Endothelial cell of umbilical vein (primary cell): ENCODE measurements around the gene PSMA7. TPM values are rescaled to one million over a fixed set of nuclear protein-coding genes. Genes with fewer than 3 reads are reported as not detected.

ENCODE experiments used
- BruUV-seq: library from RNA; stranded (reverse); fragments of 400-500 nt; replicated peaks from 2 replicates; lab custom pipeline; 2021; lab: Mats Ljungman, UMichigan
- CTCF ChIA-PET: fragments of 300-600, 350-600 bp; sonication (Branson Sonifier 250); formaldehyde crosslinking; loops from one replicate; lab custom pipeline; 2021; ENCODE audit warnings: antibody characterized with exemption, inconsistent platforms; lab: Charles Lee
- POLR2A ChIA-PET: fragments of 300-600, 350-600 bp; sonication (Branson Sonifier 250); formaldehyde crosslinking; loops from one replicate; lab custom pipeline; 2021; ENCODE audit warnings: antibody characterized with exemption, inconsistent platforms; lab: Charles Lee
- DNase-seq: peaks from one replicate; pipeline ENCODE4 v3.0.0-alpha.2; 2011; ENCODE audit warnings: low read depth, low spot score
- FAIRE-seq: peaks from 2 replicates; lab custom pipeline; 2011; peaks lifted over from hg19 to GRCh38; lab: Jason Lieb, UNC
- H2AFZ ChIP-seq: 2 replicates; pipeline ENCODE4 v1.6.0; 2012; ENCODE audit warnings: low read depth, low read length, control low read depth, inconsistent platforms
- H3K27ac ChIP-seq: 2 replicates; pipeline ENCODE4 v1.5.1; 2011; ENCODE audit warnings: low read depth, mild to moderate bottlenecking, control low read depth, low read length, moderate library complexity; ENCODE audit not compliant: insufficient read depth
- H3K27me3 ChIP-seq, 2 experiments: 2 replicates each; pipeline versions ENCODE4 v1.6.0 to v1.6.1; 2011; ENCODE audit warnings: low read length in 2 of 2, mixed read lengths in 1 of 2; ENCODE audit not compliant: control insufficient read depth in 2 of 2, insufficient read depth in 2 of 2
- H3K36me3 ChIP-seq, 2 experiments: 2 replicates in 1 of 2; 3 replicates in 1 of 2; pipeline ENCODE4 v1.5.1; 2011; ENCODE audit warnings: low read length in 2 of 2, mild to moderate bottlenecking in 1 of 2, moderate library complexity in 1 of 2; ENCODE audit not compliant: control insufficient read depth in 2 of 2, insufficient read depth in 2 of 2; ENCODE audit errors: extremely low read depth in 1 of 2
- H3K4me1 ChIP-seq: 3 replicates; pipeline ENCODE4 v1.5.1; 2011; ENCODE audit warnings: mild to moderate bottlenecking, low read length; ENCODE audit not compliant: control insufficient read depth, insufficient read depth; ENCODE audit errors: extremely low read depth
- H3K4me2 ChIP-seq: 2 replicates; pipeline ENCODE4 v1.6.1; 2011; ENCODE audit warnings: low read length, control low read depth, mixed read lengths; ENCODE audit not compliant: insufficient read depth
- H3K4me3 ChIP-seq, 3 experiments: fragments of 200-600 bp in 1 of 3; sonication (generic), shearing (Covaris generic) in 1 of 3; replicated peaks in 1 of 3; 2 replicates each; pipeline ENCODE4 v1.5.1; 2011 to 2016; ENCODE audit warnings: control low read depth in 3 of 3, low read length in 3 of 3, mild to moderate bottlenecking in 2 of 3, inconsistent platforms in 1 of 3, low read depth in 1 of 3, moderate library complexity in 1 of 3; ENCODE audit not compliant: insufficient read depth in 1 of 3
- H3K79me2 ChIP-seq: 2 replicates; pipeline ENCODE4 v1.6.0; 2012; ENCODE audit warnings: low read length, inconsistent platforms; ENCODE audit not compliant: control insufficient read depth, insufficient read depth
- H3K9ac ChIP-seq: replicated peaks from 2 replicates; pipeline ENCODE3; 2011; ENCODE audit warnings: low read length, control low read depth; ENCODE audit not compliant: insufficient read depth; ENCODE audit errors: extremely low read depth
- H3K9me1 ChIP-seq: replicated peaks from 3 replicates; pipeline ENCODE4 v1.6.0; 2011; ENCODE audit warnings: mild to moderate bottlenecking, low read length; ENCODE audit not compliant: control insufficient read depth, insufficient read depth; ENCODE audit errors: extremely low read depth
- H3K9me3 ChIP-seq: replicated peaks from 2 replicates; pipeline ENCODE4 v1.5.1; 2012; ENCODE audit warnings: low read length, inconsistent platforms; ENCODE audit not compliant: control insufficient read depth, insufficient read depth
- H4K20me1 ChIP-seq: replicated peaks from 2 replicates; pipeline ENCODE3; 2011; ENCODE audit warnings: mild to moderate bottlenecking, low read length; ENCODE audit not compliant: control insufficient read depth, insufficient read depth; ENCODE audit errors: extremely low read depth
- EZH2 ChIP-seq: IDR thresholded peaks from 2 replicates; pipeline ENCODE4 v1.6.1; 2012; ENCODE audit warnings: borderline replicate concordance, low read depth, mild to moderate bottlenecking, moderate library complexity, low read length, inconsistent platforms; ENCODE audit not compliant: severe bottlenecking
- FOS ChIP-seq: IDR thresholded peaks from 2 replicates; pipeline ENCODE4 v1.6.1; 2011; ENCODE audit warnings: mild to moderate bottlenecking, low read length, moderate library complexity, borderline replicate concordance; ENCODE audit not compliant: insufficient read depth
- GATA2 ChIP-seq: IDR thresholded peaks from 2 replicates; pipeline ENCODE4 v1.7.0; 2011; ENCODE audit warnings: low read depth, mild to moderate bottlenecking, moderate library complexity, mixed read lengths, low read length; ENCODE audit not compliant: insufficient read length, insufficient read depth
- JUN ChIP-seq: IDR thresholded peaks from 2 replicates; pipeline ENCODE4 v1.6.1; 2011; ENCODE audit warnings: borderline replicate concordance, low read depth; ENCODE audit not compliant: insufficient read length, insufficient read depth
- MYC ChIP-seq: IDR thresholded peaks from one replicate; pipeline ENCODE4 v1.6.1; 2011; ENCODE audit warnings: mild to moderate bottlenecking, low read depth, low read length
- POLR2A ChIP-seq: IDR thresholded peaks from 2 replicates; pipeline ENCODE4 v1.6.1; 2012; ENCODE audit warnings: low read depth, mild to moderate bottlenecking, control low read depth, low read length
- POLR2AphosphoS5 ChIP-seq: IDR thresholded peaks from 2 replicates; pipeline ENCODE4 v1.6.1; 2012; ENCODE audit warnings: low read depth, mild to moderate bottlenecking, control low read depth, low read length, moderate library complexity; ENCODE audit not compliant: insufficient read depth
- dilution Hi-C: fragments of 300-500 bp; cut with MboI; formaldehyde crosslinking; loops from one replicate; pipeline ENCODE4 v1.15.0; 2019; ENCODE audit warnings: low sequenced_read_pairs; ENCODE audit not compliant: extremely low pct_ligation_motif_present
- intact Hi-C: fragments of 100-400 bp; cut with micrococcal nuclease; formaldehyde crosslinking; loops from one replicate; pipeline ENCODE4 v1.10.0; 2022
- polyA plus RNA-seq, 4 experiments: library from polyadenylated mRNA; depleted of rRNA in 3 of 4; stranded (reverse) in 3 of 4; unstranded in 1 of 4; fragments of >200 nt; gene quantifications; 2 replicates each; pipeline versions ENCODE4 v1.2.1 to v1.2.3, GENCODE V29; 2011 to 2012; ENCODE audit warnings: missing spikeins in 1 of 4
- total RNA-seq: library from RNA; stranded (reverse); gene quantifications from 2 replicates; pipeline ENCODE4 v1.2.3, GENCODE V29; 2021
- TF ChIP-seq, protein P1 (sequence below), 2 donors: IDR thresholded peaks; 1 replicate in 1 of 2; 2 replicates in 1 of 2; pipeline ENCODE4 v1.5.1; 2011; ENCODE audit warnings: low read length in 2 of 2, mild to moderate bottlenecking in 2 of 2, moderate library complexity in 2 of 2, control low read depth in 1 of 2, inconsistent platforms in 1 of 2, low read depth in 1 of 2; ENCODE audit not compliant: insufficient read depth in 1 of 2; ENCODE audit errors: extremely low read depth in 1 of 2
- TF ChIP-seq, protein P2 (sequence below): IDR thresholded peaks from 2 replicates; pipeline ENCODE4 v1.6.1; 2011; ENCODE audit not compliant: insufficient read depth, insufficient read length

The PSMA7 gene
- total and polyA plus RNA-seq, 2 donors (not counting 3 experiments of a cell fraction or from before 2014, with no cell fraction given) = 393 to 826 TPM

DNA sequence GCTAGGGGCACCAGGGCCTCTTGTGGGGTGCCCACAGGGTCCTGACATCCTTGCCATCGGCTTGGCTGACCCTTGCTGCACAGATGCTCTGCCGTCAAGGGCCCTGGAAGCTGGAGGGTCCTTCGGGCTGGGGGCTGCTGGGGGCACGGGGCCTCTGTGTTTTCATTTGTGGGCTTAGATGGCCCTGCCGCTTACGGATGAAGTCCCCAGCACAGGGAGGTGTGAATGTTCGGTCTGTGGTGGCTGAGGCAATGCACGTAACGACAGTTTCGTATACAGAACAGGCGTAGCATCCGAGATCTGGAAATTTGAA, 14.8 kb upstream of the PSMA7 start:
- Histone ChIP-seq H3K27me3 (no peaks in the 10 kb centered on the region), H3K4me1 (no peaks in the 10 kb centered on the region), H3K36me3 (peaks cover 11 to 28% of the 10 kb centered on the region in 2 experiments), H2AFZ (no peak overlapping the region), H3K9me3 (no peaks in the 10 kb centered on the region), H3K4me2 (no peak overlapping the region), H3K4me3 (no peak overlapping the region), H3K27ac (no peak overlapping the region), H3K79me2 (peaks cover 50% of the 10 kb centered on the region), H3K9ac (no peak overlapping the region), H4K20me1 (peaks cover 2% of the 10 kb centered on the region), H3K9me1 (no peaks in the 10 kb centered on the region)
- dilution Hi-C loops (no loop called here), intact Hi-C loops (no loop called here)
- TF ChIP-seq GATA2 (no peak), EZH2 (no peak), POLR2AphosphoS5 (no peak), JUN (no peak), FOS (no peak), POLR2A (no peak), MYC (no peak)
- TF ChIP-seq, protein P1, sequence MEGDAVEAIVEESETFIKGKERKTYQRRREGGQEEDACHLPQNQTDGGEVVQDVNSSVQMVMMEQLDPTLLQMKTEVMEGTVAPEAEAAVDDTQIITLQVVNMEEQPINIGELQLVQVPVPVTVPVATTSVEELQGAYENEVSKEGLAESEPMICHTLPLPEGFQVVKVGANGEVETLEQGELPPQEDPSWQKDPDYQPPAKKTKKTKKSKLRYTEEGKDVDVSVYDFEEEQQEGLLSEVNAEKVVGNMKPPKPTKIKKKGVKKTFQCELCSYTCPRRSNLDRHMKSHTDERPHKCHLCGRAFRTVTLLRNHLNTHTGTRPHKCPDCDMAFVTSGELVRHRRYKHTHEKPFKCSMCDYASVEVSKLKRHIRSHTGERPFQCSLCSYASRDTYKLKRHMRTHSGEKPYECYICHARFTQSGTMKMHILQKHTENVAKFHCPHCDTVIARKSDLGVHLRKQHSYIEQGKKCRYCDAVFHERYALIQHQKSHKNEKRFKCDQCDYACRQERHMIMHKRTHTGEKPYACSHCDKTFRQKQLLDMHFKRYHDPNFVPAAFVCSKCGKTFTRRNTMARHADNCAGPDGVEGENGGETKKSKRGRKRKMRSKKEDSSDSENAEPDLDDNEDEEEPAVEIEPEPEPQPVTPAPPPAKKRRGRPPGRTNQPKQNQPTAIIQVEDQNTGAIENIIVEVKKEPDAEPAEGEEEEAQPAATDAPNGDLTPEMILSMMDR (IDR thresholded peaks at IDR 0.05; ENCODE audit: extremely low read depth in 1 of 2, insufficient read depth in 1 of 2, low read depth in 1 of 2, low read length in 2 of 2) = no peak
- TF ChIP-seq, protein P2, sequence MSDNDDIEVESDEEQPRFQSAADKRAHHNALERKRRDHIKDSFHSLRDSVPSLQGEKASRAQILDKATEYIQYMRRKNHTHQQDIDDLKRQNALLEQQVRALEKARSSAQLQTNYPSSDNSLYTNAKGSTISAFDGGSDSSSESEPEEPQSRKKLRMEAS = no peak
- no peak for DNase-seq
- POLR2A ChIA-PET = no interaction called here
- FAIRE-seq = no peak
- CTCF ChIA-PET = no interaction called here
- BruUV-seq = no TSS peak
